Lower leg skin (tissue), 4 donors: Measurements from ENCODE around the gene TMEM81. TPM values are rescaled to one million over a fixed set of nuclear protein-coding genes. Genes with fewer than 3 reads are reported as not detected.

Experiments
- DNase-seq, 2 donors: peaks; one replicate each; pipeline ENCODE4 v3.0.0-alpha.2; 2019; ENCODE audit warnings: low spot score in 2 of 2
- H3K4me3 ChIP-seq: fragments of 200-600 bp; sonication (generic); 2 replicates; pipeline ENCODE4 v1.5.1; 2017; ENCODE audit warnings: mild to moderate bottlenecking, low read depth; ENCODE audit not compliant: poor library complexity, severe bottlenecking
- POLR2A ChIP-seq, 2 donors: fragments of 450-650 bp; IDR thresholded peaks; one replicate each; pipeline ENCODE4 v1.6.1; 2016 to 2017; ENCODE audit warnings: antibody characterized with exemption in 2 of 2, mild to moderate bottlenecking in 1 of 2, moderate library complexity in 1 of 2
- WGBS, 2 donors: methylation state at CpG; one replicate each; pipeline ENCODE4 v1.1.5; 2018; 5-methylcytosine and 5-hydroxymethylcytosine counted together
- intact Hi-C: fragments of 100-400 bp; cut with DNase I; formaldehyde crosslinking; loops from one replicate; pipeline ENCODE4 v1.15.0; 2023; ENCODE audit warnings: low total_unique reads
- total RNA-seq, 4 donors: library from RNA; depleted of rRNA; stranded (reverse); fragments of >200 nt; gene quantifications; one replicate each; pipeline ENCODE4 v1.1.0, GENCODE V29; 2016
- TF ChIP-seq, protein P1 (sequence below), 3 donors: fragments of 450-650 bp; IDR thresholded peaks; one replicate each; pipeline ENCODE4 v1.5.1; 2016; ENCODE audit warnings: antibody characterized with exemption in 3 of 3, mild to moderate bottlenecking in 3 of 3, moderate library complexity in 2 of 3

TMEM81 gene, protein sequence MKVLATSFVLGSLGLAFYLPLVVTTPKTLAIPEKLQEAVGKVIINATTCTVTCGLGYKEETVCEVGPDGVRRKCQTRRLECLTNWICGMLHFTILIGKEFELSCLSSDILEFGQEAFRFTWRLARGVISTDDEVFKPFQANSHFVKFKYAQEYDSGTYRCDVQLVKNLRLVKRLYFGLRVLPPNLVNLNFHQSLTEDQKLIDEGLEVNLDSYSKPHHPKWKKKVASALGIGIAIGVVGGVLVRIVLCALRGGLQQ
- 1 to 10 TPM; 2.3 to 2.8 (median 2.6) TPM for total RNA-seq

DNA sequence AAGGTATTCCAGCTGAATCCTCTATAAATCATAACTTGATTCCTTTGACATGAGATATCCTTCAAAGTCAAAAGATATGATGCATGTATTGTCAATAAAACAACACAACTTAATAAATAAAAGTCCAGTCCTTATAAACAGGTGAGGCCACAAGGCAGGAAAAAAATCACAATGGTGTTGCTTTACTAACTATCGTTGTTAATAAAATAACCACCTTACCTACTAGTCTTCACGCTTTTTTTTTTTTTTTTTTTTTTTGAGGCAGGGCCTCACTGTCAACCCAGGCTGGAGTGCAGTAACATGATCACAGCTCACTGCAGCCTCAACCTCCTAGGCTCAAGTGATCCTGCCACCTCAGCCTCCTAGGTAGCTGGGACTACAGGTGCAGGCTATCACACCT is at the start of gene TMEM81:
TSS of gene TMEM81 (minus strand) at position 101 of the 400 bp plus-strand sequence. CDS start 140 bp downstream, outside the sequence.
- no peak for DNase-seq
- H3K4me3 ChIP-seq = no peak within 1 kb of the TSS
- TF ChIP-seq, protein P1, sequence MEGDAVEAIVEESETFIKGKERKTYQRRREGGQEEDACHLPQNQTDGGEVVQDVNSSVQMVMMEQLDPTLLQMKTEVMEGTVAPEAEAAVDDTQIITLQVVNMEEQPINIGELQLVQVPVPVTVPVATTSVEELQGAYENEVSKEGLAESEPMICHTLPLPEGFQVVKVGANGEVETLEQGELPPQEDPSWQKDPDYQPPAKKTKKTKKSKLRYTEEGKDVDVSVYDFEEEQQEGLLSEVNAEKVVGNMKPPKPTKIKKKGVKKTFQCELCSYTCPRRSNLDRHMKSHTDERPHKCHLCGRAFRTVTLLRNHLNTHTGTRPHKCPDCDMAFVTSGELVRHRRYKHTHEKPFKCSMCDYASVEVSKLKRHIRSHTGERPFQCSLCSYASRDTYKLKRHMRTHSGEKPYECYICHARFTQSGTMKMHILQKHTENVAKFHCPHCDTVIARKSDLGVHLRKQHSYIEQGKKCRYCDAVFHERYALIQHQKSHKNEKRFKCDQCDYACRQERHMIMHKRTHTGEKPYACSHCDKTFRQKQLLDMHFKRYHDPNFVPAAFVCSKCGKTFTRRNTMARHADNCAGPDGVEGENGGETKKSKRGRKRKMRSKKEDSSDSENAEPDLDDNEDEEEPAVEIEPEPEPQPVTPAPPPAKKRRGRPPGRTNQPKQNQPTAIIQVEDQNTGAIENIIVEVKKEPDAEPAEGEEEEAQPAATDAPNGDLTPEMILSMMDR (IDR thresholded peaks at IDR 0.05) = no peak
- TF ChIP-seq POLR2A (IDR thresholded peaks at IDR 0.05) = no peak
- WGBS, 2 donors = 96 to 97% methylated on average over 2 of the region's 2 CpGs
- intact Hi-C loops = no loop called here

DNA sequence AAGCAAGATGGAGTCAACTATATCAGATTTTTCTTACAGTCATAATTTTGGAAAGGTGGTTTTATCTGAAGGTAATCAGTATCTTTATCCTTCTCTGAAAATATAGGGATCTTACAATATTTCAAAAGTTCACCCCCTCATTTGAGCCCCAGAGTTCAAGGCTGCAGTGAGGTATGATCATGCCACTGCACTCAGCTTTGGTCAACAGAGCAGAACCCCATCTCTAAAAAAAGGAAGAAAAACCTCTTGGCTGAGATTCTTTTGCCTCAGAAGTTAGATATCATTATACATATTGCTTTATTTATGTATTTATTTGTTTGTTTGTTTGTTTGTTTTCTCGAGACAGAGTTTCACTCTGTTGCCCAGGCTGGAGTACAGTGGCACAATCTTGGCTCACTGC is 49.0 kb upstream of the TMEM81 start:
- no peak for TF ChIP-seq POLR2A (IDR thresholded peaks at IDR 0.05)
- TF ChIP-seq, protein P1 (IDR thresholded peaks at IDR 0.05) = no peak
- 58 to 82% methylated on average over 1 of the region's 1 CpG for WGBS, 2 donors
- intact Hi-C loops = loop anchor here (5.0 kb wide), 1 partner anchor 151 kb away; no protein-coding TSS in a partner anchor
- no peak for DNase-seq
- no peak overlapping the region for H3K4me3 ChIP-seq

DNA sequence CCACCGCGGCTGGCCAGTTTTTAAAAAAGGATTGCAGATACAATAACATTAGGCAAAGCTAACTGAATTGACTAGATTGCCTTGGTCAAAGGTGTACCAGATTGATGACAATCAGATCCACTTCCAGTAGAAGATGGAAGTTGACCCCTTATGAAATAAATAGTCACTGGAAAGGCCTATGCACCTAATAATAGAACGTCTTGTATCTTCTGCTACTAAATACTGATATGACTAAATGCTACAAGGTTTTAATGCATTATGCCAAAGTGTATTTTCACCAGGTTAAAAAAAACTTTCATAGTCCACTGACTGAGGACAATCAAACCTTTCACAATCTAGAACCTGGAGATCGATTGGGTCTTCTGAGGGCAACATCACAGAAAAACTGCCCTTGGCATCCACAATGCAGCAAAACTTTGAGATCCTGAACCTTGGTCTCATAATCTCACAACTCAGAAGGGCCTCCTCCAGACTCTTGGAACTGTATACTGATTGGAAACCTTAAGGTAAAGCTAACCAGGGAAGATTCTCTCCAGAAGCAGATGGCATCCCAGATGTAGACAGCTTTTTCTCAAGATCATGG is 45.3 kb upstream of the TMEM81 start:
- no peak for DNase-seq
- TF ChIP-seq, protein P1 (IDR thresholded peaks at IDR 0.05) = no peak
- TF ChIP-seq POLR2A (IDR thresholded peaks at IDR 0.05) = no peak
- intact Hi-C loops = loop anchor here (5.0 kb wide), 1 partner anchor 147 kb away; no protein-coding TSS in a partner anchor
- WGBS, 2 donors = 86 to 87% methylated on average over 4 of the region's 4 CpGs
- no peak overlapping the region for H3K4me3 ChIP-seq

DNA sequence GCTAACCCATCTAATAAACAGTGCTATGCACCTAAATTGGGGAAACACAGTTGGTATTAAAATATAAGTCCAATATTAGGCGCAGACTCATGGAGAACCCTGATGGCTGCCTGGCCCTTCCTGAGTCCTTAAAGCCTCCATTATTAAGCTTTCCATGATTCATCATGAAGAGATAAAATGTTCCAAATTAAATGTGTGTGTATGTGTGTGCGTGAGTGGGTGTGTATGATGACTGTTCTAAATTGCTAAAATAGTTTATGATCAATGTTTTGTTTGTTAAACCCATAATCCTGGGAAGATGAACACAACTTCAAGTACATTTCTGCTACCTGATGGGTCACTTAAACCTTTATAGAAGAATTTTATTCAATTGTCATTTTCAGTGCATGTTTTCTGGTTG is 43.8 kb upstream of the TMEM81 start:
- TF ChIP-seq POLR2A (IDR thresholded peaks at IDR 0.05) = no peak
- TF ChIP-seq, protein P1 (IDR thresholded peaks at IDR 0.05) = no peak
- no peak overlapping the region for H3K4me3 ChIP-seq
- no peak for DNase-seq
- WGBS, 2 donors = 87 to 93% methylated on average over 2 of the region's 2 CpGs
- intact Hi-C loops = no loop called here

DNA sequence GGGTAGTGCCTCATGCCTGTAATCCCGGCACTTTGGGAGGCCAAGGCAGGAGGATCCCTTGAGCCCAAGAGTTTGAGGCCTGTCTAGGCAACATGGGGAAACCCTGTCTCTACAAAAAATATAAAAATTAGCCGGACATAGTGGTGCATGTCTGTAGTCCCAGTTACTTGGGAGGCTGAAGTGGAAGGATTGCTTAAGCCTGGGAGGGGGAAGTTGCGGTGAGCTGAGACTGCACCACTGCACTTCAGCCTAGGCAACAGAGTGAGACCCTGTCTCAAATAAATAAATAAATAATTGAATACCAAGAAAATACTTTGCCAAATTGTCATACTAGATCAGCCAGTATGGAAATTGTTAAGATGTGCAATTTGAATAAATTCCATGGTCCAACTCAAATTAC is 43.4 kb upstream of the TMEM81 start:
- TF ChIP-seq, protein P1 (IDR thresholded peaks at IDR 0.05) = no peak
- no peak for TF ChIP-seq POLR2A (IDR thresholded peaks at IDR 0.05)

More for the DNA sequence above, 43.4 kb upstream of the TMEM81 start:
- intact Hi-C loops = no loop called here
- DNase-seq = no peak
- WGBS, 2 donors = 92 to 95% methylated on average over 3 of the region's 3 CpGs
- no peak overlapping the region for H3K4me3 ChIP-seq
